Transverse colon (tissue), 3 donors: ENCODE measurements around the gene HDX.

Experiments
- EP300 ChIP-seq: sonication (generic); formaldehyde crosslinking; IDR thresholded peaks from one replicate; pipeline ENCODE4 v1.6.1; 2017; ENCODE audit warnings: antibody characterized with exemption, low read depth
- TF ChIP-seq, protein P1 (sequence below), 5 experiments: fragments of 200-600 bp in 3 of 5; fragments of 450-650 bp in 2 of 5; sonication (generic) in 3 of 5; IDR thresholded peaks; 1 replicate in 2 of 5; 2 replicates in 3 of 5; pipeline ENCODE4 v1.5.1; 2016 to 2017; ENCODE audit warnings: antibody characterized with exemption in 5 of 5, inconsistent platforms in 3 of 5, mild to moderate bottlenecking in 2 of 5, moderate library complexity in 1 of 5

DNA sequence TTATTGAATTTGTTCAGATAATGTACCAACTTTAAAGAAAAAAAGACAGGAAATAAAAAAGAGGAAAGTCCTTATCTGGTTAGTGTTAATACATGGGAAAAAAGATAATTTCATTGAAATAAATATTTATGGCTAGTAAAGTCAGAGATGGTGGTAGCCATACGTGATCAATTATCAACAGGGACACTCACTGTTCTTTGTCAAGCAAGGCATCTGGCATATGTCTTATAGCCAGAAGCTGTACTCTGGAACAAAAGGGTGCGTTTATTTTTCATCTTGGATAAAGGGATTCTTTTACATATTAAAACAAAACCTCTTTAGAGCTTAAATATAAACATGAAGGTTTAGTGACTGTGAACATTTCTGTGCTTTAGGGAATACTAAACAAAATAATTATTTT, 26.7 kb downstream of the HDX start:
- TF ChIP-seq, protein P1, sequence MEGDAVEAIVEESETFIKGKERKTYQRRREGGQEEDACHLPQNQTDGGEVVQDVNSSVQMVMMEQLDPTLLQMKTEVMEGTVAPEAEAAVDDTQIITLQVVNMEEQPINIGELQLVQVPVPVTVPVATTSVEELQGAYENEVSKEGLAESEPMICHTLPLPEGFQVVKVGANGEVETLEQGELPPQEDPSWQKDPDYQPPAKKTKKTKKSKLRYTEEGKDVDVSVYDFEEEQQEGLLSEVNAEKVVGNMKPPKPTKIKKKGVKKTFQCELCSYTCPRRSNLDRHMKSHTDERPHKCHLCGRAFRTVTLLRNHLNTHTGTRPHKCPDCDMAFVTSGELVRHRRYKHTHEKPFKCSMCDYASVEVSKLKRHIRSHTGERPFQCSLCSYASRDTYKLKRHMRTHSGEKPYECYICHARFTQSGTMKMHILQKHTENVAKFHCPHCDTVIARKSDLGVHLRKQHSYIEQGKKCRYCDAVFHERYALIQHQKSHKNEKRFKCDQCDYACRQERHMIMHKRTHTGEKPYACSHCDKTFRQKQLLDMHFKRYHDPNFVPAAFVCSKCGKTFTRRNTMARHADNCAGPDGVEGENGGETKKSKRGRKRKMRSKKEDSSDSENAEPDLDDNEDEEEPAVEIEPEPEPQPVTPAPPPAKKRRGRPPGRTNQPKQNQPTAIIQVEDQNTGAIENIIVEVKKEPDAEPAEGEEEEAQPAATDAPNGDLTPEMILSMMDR (IDR thresholded peaks at IDR 0.05) = no peak
- no peak for TF ChIP-seq EP300
